NT2/D1 (cell line): ENCODE measurements around the gene INSYN1.

Experiments
- DNase-seq: peaks from one replicate; pipeline ENCODE4 v3.0.0-alpha.2; 2011; ENCODE audit warnings: low read depth, low spot score
- H3K27me3 ChIP-seq: 2 replicates; pipeline ENCODE4 v1.6.0; 2011; ENCODE audit warnings: mild to moderate bottlenecking; ENCODE audit not compliant: insufficient read length, insufficient read depth
- H3K36me3 ChIP-seq: 2 replicates; pipeline ENCODE4 v1.6.1; 2011; ENCODE audit warnings: mild to moderate bottlenecking, low read length, mixed read lengths; ENCODE audit not compliant: insufficient read depth, insufficient read length
- H3K4me1 ChIP-seq: 2 replicates; pipeline ENCODE4 v1.5.1; 2011; ENCODE audit not compliant: insufficient read depth, insufficient read length
- H3K4me3 ChIP-seq: 2 replicates; pipeline ENCODE4 v1.5.1; 2011; ENCODE audit warnings: low read depth; ENCODE audit not compliant: insufficient read length
- H3K9ac ChIP-seq: 2 replicates; pipeline ENCODE4 v1.6.0; 2011; ENCODE audit warnings: low read depth; ENCODE audit not compliant: insufficient read length
- H3K9me3 ChIP-seq: 2 replicates; pipeline ENCODE4 v1.5.1; 2011; ENCODE audit warnings: mild to moderate bottlenecking, low read length; ENCODE audit not compliant: insufficient read depth
- SUZ12 ChIP-seq: IDR thresholded peaks from 2 replicates; pipeline ENCODE4 v1.6.1; 2011; ENCODE audit not compliant: insufficient read length, insufficient read depth; ENCODE audit errors: extremely low read depth
- YY1 ChIP-seq: IDR thresholded peaks from 2 replicates; pipeline ENCODE4 v1.6.1; 2011; ENCODE audit not compliant: insufficient read length, insufficient read depth
- ZNF274 ChIP-seq: IDR thresholded peaks from 2 replicates; pipeline ENCODE4 v1.6.1; 2011; ENCODE audit warnings: mild to moderate bottlenecking, low read depth, low read length

The INSYN1 gene

GRCh38 chr15:73718694-73719093, 34.5 kb downstream of the INSYN1 start:
- no peaks in the 10 kb centered on the region for H3K27me3 ChIP-seq
- H3K36me3 ChIP-seq = peaks cover 12% of the 10 kb centered on the region
- H3K4me1 ChIP-seq = no peaks in the 10 kb centered on the region
- H3K4me3 ChIP-seq = no peak overlapping the region
- no peak for DNase-seq
- H3K9me3 ChIP-seq = no peaks in the 10 kb centered on the region
- TF ChIP-seq ZNF274 = no peak
- no peak for TF ChIP-seq SUZ12
- no peak for TF ChIP-seq YY1
- no peak overlapping the region for H3K9ac ChIP-seq

GRCh38 chr15:73717802-73718201, 35.3 kb downstream of the INSYN1 start:
- DNase-seq = no peak
- Histone ChIP-seq H3K9ac (no peak overlapping the region), H3K4me3 (no peak overlapping the region), H3K9me3 (no peaks in the 10 kb centered on the region), H3K36me3 (peaks cover 20% of the 10 kb centered on the region), H3K27me3 (no peaks in the 10 kb centered on the region), H3K4me1 (no peaks in the 10 kb centered on the region)
- TF ChIP-seq YY1 (no peak), SUZ12 (no peak), ZNF274 (no peak)

- Histone ChIP-seq H3K4me1 (no peaks in the 10 kb centered on the region), H3K36me3 (peaks cover 26% of the 10 kb centered on the region), H3K4me3 (no peak overlapping the region), H3K9ac (no peak overlapping the region), H3K27me3 (no peaks in the 10 kb centered on the region), H3K9me3 (no peaks in the 10 kb centered on the region)
- no peak for TF ChIP-seq SUZ12
- no peak for TF ChIP-seq YY1
- TF ChIP-seq ZNF274 = no peak
- no peak for DNase-seq
Observed at GRCh38 chr15:73717206-73717605, 35.9 kb downstream of the INSYN1 start.

GRCh38 chr15:73716417-73716816, 36.7 kb downstream of the INSYN1 start:
- Histone ChIP-seq H3K4me1 (no peaks in the 10 kb centered on the region), H3K9ac (no peak overlapping the region), H3K27me3 (no peaks in the 10 kb centered on the region), H3K4me3 (no peak overlapping the region), H3K36me3 (peaks cover 30% of the 10 kb centered on the region), H3K9me3 (no peaks in the 10 kb centered on the region)
- no peak for DNase-seq
- no peak for TF ChIP-seq ZNF274
- no peak for TF ChIP-seq SUZ12
- no peak for TF ChIP-seq YY1

GRCh38 chr15:73715417-73715816, 37.7 kb downstream of the INSYN1 start:
- H3K36me3 ChIP-seq = peaks cover 40% of the 10 kb centered on the region
- no peak for DNase-seq
- H3K9me3 ChIP-seq = no peaks in the 10 kb centered on the region
- no peak overlapping the region for H3K4me3 ChIP-seq
- TF ChIP-seq ZNF274 = no peak
- no peak for TF ChIP-seq YY1
- TF ChIP-seq SUZ12 = no peak
- no peak overlapping the region for H3K9ac ChIP-seq
- H3K27me3 ChIP-seq = no peaks in the 10 kb centered on the region
- no peaks in the 10 kb centered on the region for H3K4me1 ChIP-seq

GRCh38 chr15:73714695-73715301, 38.4 kb downstream of the INSYN1 start:
- no peak overlapping the region for H3K4me3 ChIP-seq
- no peak overlapping the region for H3K9ac ChIP-seq
- TF ChIP-seq YY1 = no peak
- TF ChIP-seq SUZ12 = no peak
- TF ChIP-seq ZNF274 = no peak
- H3K27me3 ChIP-seq = no peaks in the 10 kb centered on the region
- DNase-seq = no peak
- peaks cover 47% of the 10 kb centered on the region for H3K36me3 ChIP-seq
- H3K9me3 ChIP-seq = no peaks in the 10 kb centered on the region
- H3K4me1 ChIP-seq = no peaks in the 10 kb centered on the region

- TF ChIP-seq YY1 (no peak), ZNF274 (no peak), SUZ12 (no peak)
- H3K4me3 ChIP-seq = no peak overlapping the region
- no peaks in the 10 kb centered on the region for H3K4me1 ChIP-seq
- no peaks in the 10 kb centered on the region for H3K27me3 ChIP-seq
- DNase-seq = no peak
- H3K9ac ChIP-seq = no peak overlapping the region
- H3K36me3 ChIP-seq = peaks cover 74% of the 10 kb centered on the region
- no peaks in the 10 kb centered on the region for H3K9me3 ChIP-seq
Observed at GRCh38 chr15:73712107-73712506, 41.0 kb downstream of the INSYN1 start.

- Histone ChIP-seq H3K9me3 (no peaks in the 10 kb centered on the region), H3K4me3 (no peak overlapping the region), H3K9ac (no peak overlapping the region), H3K27me3 (no peaks in the 10 kb centered on the region), H3K36me3 (peaks cover 79% of the 10 kb centered on the region), H3K4me1 (no peaks in the 10 kb centered on the region)
- DNase-seq = no peak
- TF ChIP-seq YY1 (no peak), SUZ12 (no peak), ZNF274 (no peak)
Observed at GRCh38 chr15:73711526-73711925, 41.6 kb downstream of the INSYN1 start.
